Hepatocyte (in vitro differentiated cells): ENCODE measurements around the gene RBM18.

Source experiments
- EZH2 ChIP-seq: fragments of 200-600 bp; sonication (generic); IDR thresholded peaks from 2 replicates; pipeline ENCODE4 v1.6.1; 2016; ENCODE audit warnings: antibody characterized with exemption, mild to moderate bottlenecking, borderline replicate concordance
- TF ChIP-seq, protein P1 (sequence below): fragments of 200-600 bp; sonication (generic); IDR thresholded peaks from 2 replicates; pipeline ENCODE4 v1.5.1; 2016; ENCODE audit warnings: antibody characterized with exemption, mild to moderate bottlenecking; ENCODE audit not compliant: poor library complexity

DNA sequence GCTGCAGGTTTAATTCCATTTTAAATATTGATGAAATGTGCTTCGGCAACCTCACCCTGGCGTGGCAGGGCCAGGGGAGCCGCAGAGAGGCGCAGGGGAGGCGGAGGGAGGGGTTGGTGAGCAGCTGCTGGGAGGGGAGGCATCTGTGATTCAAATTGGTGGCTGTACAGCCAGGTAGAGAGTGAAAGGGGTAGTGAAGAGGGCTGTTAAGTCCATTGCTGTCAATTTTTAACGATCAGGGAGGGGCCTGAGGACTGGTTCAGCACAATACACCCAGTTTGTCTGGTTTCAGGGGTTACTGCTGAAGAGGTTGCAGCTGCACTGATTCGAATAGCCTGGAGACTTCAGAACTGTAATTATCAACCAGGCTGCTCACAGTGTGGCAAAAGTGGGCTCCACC is 67.2 kb downstream of the RBM18 start:
- TF ChIP-seq, protein P1, sequence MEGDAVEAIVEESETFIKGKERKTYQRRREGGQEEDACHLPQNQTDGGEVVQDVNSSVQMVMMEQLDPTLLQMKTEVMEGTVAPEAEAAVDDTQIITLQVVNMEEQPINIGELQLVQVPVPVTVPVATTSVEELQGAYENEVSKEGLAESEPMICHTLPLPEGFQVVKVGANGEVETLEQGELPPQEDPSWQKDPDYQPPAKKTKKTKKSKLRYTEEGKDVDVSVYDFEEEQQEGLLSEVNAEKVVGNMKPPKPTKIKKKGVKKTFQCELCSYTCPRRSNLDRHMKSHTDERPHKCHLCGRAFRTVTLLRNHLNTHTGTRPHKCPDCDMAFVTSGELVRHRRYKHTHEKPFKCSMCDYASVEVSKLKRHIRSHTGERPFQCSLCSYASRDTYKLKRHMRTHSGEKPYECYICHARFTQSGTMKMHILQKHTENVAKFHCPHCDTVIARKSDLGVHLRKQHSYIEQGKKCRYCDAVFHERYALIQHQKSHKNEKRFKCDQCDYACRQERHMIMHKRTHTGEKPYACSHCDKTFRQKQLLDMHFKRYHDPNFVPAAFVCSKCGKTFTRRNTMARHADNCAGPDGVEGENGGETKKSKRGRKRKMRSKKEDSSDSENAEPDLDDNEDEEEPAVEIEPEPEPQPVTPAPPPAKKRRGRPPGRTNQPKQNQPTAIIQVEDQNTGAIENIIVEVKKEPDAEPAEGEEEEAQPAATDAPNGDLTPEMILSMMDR = no peak
- no peak for TF ChIP-seq EZH2
